A673 (cell line): ENCODE measurements around the gene ZNF385B. TPM values are rescaled to one million over a fixed set of nuclear protein-coding genes. Genes with fewer than 3 reads are reported as not detected.

Experiments
- BruUV-seq: library from RNA; stranded (reverse); fragments of 400-500 nt; replicated peaks from 2 replicates; lab custom pipeline; 2021; lab: Mats Ljungman, UMichigan
- CTCF ChIA-PET: fragments of 300-600 bp; sonication (Branson Sonifier 250); formaldehyde crosslinking; loops from one replicate; lab custom pipeline; 2022; ENCODE audit warnings: antibody characterized with exemption; lab: Charles Lee
- POLR2A ChIA-PET: fragments of 300-600 bp; sonication (Branson Sonifier 250); formaldehyde crosslinking; loops from one replicate; lab custom pipeline; 2022; ENCODE audit warnings: antibody characterized with exemption; ENCODE audit not compliant: low non-redundant PET; lab: Charles Lee
- DNase-seq: peaks from one replicate; pipeline ENCODE4 v3.0.0-alpha.2; 2015; ENCODE audit warnings: low spot score
- H3K27ac ChIP-seq: fragments of 200-600 bp; sonication (generic); 2 replicates; pipeline ENCODE4 v1.5.1; 2016; ENCODE audit warnings: mixed run types, low read depth, mild to moderate bottlenecking, mixed read lengths, antibody characterized with exemption, low read length; ENCODE audit not compliant: poor library complexity, severe bottlenecking
- H3K27me3 ChIP-seq: fragments of 200-600 bp; sonication (generic); replicated peaks from 2 replicates; pipeline ENCODE4 v1.6.1; 2017; ENCODE audit warnings: mixed run types, low read depth, mild to moderate bottlenecking, mixed read lengths, antibody characterized with exemption, low read length; ENCODE audit not compliant: insufficient read depth, poor library complexity
- H3K36me3 ChIP-seq: fragments of 200-600 bp; sonication (generic); 2 replicates; pipeline ENCODE4 v1.6.1; 2016; ENCODE audit warnings: mixed run types, mild to moderate bottlenecking, mixed read lengths, antibody characterized with exemption, low read length; ENCODE audit not compliant: insufficient read depth, poor library complexity, severe bottlenecking
- H3K4me1 ChIP-seq: fragments of 200-600 bp; sonication (generic); 2 replicates; pipeline ENCODE4 v1.6.1; 2017; ENCODE audit warnings: mixed run types, mild to moderate bottlenecking, mixed read lengths, antibody characterized with exemption, low read length; ENCODE audit not compliant: insufficient read depth, poor library complexity, severe bottlenecking
- H3K4me3 ChIP-seq: fragments of 200-600 bp; sonication (generic); 2 replicates; pipeline ENCODE4 v1.5.1; 2016; ENCODE audit warnings: low read depth, mixed run types, mild to moderate bottlenecking, mixed read lengths, low read length; ENCODE audit not compliant: poor library complexity, severe bottlenecking
- H3K9me3 ChIP-seq: fragments of 200-600 bp; sonication (generic); 2 replicates; pipeline ENCODE4 v1.6.1; 2016; ENCODE audit warnings: mixed run types, low read depth, mild to moderate bottlenecking, mixed read lengths, antibody characterized with exemption, low read length; ENCODE audit not compliant: poor library complexity, severe bottlenecking
- EZH2 ChIP-seq: fragments of 200-600 bp; sonication (generic); IDR thresholded peaks from 2 replicates; pipeline ENCODE4 v1.6.1; 2017; ENCODE audit warnings: borderline replicate concordance, low read depth, mild to moderate bottlenecking, mixed read lengths, antibody characterized with exemption, low read length; ENCODE audit not compliant: poor library complexity, severe bottlenecking
- intact Hi-C: fragments of 100-400 bp; cut with micrococcal nuclease; formaldehyde crosslinking; loops from one replicate; pipeline ENCODE4 v1.10.0; 2022; ENCODE audit not compliant: unreplicated experiment
- total RNA-seq: library from RNA; stranded (reverse); gene quantifications from 2 replicates; pipeline ENCODE4 v1.2.3, GENCODE V29; 2021
- TF ChIP-seq, protein P1 (sequence below): fragments of 300-800, 200-600 bp; sonication (generic); conservative IDR thresholded peaks from 2 replicates; pipeline ENCODE4 v1.5.1; 2017; ENCODE audit warnings: low read depth, mild to moderate bottlenecking, antibody characterized with exemption, low read length, moderate library complexity, mixed read lengths

Gene ZNF385B
- total RNA-seq, 1 experiment from 2014 or later, result not detected

DNA sequence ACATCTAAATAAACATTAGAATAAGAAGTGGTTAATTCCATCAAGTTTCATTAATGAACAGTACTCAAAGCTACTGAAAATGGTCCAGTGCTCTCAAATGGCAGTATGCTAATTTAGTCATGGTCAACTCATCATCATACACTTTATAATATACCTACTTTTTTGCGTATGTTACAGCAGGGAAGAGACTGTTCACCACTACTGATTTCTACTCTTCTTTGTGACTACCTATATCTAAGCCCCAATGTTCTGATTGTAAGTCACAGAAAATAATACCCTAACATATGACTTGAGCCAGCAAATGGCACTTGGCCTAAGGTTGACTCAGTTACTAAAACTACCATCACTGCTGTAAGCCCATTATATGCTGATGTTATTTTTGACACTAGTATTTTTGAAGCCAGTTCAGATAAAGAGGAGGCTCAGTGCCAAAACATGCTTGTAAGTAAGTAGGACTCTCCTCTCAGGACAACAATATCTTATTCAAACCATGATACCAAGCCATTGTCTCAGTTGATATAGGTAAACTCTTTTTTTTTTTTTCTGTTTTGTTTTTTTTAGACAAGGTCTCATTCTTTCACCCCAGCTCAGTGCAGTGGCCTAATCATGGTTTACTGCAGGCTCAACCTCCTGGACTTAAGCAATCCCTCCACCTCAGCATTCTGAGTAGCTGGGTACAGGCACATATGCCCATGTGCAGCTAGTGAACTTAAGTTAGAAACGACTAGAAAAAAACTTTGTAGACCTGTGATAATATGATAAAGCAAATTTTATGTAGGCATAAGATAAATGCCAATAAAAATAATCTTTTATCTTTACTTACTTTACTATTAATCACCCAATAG, 266.9 kb downstream of the ZNF385B start:
- Histone ChIP-seq H3K27me3 (no peaks in the 10 kb centered on the region), H3K9me3 (no peaks in the 10 kb centered on the region), H3K4me1 (no peaks in the 10 kb centered on the region), H3K36me3 (no peaks in the 10 kb centered on the region), H3K4me3 (no peak overlapping the region), H3K27ac (no peak overlapping the region)
- TF ChIP-seq, protein P1, sequence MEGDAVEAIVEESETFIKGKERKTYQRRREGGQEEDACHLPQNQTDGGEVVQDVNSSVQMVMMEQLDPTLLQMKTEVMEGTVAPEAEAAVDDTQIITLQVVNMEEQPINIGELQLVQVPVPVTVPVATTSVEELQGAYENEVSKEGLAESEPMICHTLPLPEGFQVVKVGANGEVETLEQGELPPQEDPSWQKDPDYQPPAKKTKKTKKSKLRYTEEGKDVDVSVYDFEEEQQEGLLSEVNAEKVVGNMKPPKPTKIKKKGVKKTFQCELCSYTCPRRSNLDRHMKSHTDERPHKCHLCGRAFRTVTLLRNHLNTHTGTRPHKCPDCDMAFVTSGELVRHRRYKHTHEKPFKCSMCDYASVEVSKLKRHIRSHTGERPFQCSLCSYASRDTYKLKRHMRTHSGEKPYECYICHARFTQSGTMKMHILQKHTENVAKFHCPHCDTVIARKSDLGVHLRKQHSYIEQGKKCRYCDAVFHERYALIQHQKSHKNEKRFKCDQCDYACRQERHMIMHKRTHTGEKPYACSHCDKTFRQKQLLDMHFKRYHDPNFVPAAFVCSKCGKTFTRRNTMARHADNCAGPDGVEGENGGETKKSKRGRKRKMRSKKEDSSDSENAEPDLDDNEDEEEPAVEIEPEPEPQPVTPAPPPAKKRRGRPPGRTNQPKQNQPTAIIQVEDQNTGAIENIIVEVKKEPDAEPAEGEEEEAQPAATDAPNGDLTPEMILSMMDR, result no peak
- TF ChIP-seq EZH2, result no peak
- intact Hi-C loops, result loop anchor here (5.0 kb wide), 1 partner anchor 1873 kb away; no protein-coding TSS in a partner anchor
- ChIA-PET CTCF (no interaction called here), POLR2A (no interaction called here)
- BruUV-seq, result no TSS peak
- no peak for DNase-seq

DNA sequence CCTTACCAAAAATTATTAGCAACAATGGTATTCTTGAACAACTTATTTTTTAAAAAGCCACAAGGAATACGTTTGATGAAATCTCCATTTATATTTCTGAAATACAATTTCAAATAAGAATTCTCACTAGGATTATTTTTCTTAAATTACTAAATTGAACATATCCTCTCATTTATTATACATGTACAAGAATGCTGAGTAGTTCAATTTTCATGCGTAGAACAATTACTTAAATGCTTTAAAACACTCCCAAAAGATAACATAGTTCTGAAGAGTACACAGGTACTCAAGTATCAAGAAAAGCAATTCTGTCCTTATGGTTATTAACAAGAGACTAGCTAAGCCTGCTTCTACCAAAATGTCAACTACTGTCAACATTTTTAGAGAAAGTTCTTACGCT, 268.1 kb downstream of the ZNF385B start:
- intact Hi-C loops, result loop anchor here (5.0 kb wide), 1 partner anchor 1874 kb away; no protein-coding TSS in a partner anchor
- Histone ChIP-seq H3K9me3 (no peaks in the 10 kb centered on the region), H3K4me1 (no peaks in the 10 kb centered on the region), H3K36me3 (no peaks in the 10 kb centered on the region), H3K27ac (no peak overlapping the region), H3K4me3 (no peak overlapping the region), H3K27me3 (no peaks in the 10 kb centered on the region)
- TF ChIP-seq, protein P1, result no peak
- no peak for TF ChIP-seq EZH2
- ChIA-PET POLR2A (no interaction called here), CTCF (no interaction called here)
- DNase-seq, result no peak
- BruUV-seq, result no TSS peak

DNA sequence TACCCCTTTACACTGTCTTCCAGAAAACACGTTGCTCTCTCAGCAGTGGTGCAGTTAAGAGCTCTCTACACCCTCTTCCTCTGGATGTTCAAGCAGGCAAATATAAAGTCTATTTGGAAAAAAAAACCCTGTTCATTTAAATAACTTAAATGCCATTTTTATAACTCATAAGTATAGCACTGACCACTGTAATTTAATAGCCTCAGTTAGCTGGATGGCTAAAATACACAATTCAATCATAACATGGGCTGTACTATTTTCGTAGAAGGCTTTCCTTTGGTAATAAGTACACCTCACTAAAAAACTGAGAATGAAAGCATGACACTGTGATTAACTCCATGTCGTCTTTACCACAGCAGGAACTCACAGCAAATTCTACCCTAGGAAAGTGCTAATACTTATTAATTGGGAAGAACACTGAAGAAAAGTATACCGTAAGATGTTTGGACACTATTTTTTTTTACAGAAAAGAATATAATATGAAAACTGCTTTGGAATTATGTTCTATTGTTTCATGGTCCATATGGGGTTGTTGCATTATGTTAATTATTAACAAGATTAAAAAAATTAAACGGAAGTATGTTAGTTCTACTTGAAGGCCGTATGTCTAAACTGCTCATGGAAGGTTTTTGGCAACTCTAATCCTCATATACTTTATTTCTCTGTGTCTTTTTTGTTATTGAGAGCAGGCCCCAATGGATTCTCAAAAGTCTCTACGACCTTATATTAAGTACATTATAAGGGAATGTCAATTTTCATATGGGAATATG, 269.1 kb downstream of the ZNF385B start:
- Histone ChIP-seq H3K9me3 (no peaks in the 10 kb centered on the region), H3K4me3 (no peak overlapping the region), H3K27me3 (no peaks in the 10 kb centered on the region), H3K27ac (no peak overlapping the region), H3K36me3 (no peaks in the 10 kb centered on the region), H3K4me1 (no peaks in the 10 kb centered on the region)
- ChIA-PET POLR2A (no interaction called here), CTCF (no interaction called here)
- intact Hi-C loops, result loop anchor here (5.0 kb wide), 1 partner anchor 1875 kb away; no protein-coding TSS in a partner anchor
- DNase-seq, result no peak
- TF ChIP-seq, protein P1, result no peak
- no peak for TF ChIP-seq EZH2
- no TSS peak for BruUV-seq
